ENCODE data around the gene FERMT3. TPM values are rescaled to one million over a fixed set of nuclear protein-coding genes. Genes with fewer than 3 reads are reported as not detected.
A peak's percentile ranks its signal among the peaks of the same experiment; 100 is the strongest.

The FERMT3 gene
- polyA plus RNA-seq, 1 of the 3 experiments (the other 2 are of a cell fraction) = 1.4 TPM

DNA sequence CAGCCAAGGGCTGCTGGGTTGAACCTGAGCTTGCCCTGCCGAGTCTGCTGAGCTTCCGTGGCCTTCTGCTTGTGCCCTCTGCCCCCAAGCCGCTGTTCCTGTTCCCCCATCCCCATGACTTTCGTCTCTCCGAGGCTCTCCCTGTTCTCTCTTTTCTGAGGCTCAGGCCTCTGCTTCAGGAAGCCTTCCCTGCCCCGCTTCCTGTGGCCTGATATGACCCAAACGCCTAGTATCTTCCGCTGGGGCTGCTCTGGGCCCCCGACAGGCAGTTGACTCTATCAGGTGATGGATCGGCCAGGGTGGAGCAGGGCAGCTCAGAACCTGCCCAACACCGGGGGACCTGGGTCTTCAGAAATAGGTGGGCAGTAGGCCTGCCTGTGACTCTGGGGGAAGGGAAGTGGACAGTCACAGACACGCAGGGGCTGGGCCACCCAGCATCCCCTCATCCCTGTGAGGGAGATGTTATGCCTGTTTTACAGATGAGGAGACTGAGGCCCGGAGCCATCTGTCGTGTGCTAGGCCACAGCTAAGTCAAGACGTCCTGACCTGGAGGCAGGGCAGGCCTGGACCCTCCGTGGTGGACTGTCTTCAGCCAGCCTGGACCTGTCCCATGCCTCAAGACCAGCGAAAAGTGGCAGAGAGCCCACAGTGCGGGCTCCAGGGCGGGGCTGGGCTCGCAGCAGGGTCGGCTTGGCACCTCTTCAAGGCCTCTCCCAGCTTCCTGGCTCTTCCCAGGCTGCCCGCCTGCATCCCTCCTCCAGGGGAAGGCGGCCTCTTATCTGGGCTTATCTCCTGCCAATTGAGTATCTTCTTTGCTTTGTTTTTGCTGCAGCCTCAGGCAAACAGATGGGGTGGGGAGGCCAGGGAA lies 61.7 kb downstream of the FERMT3 start:
- CTCF ChIA-PET = interaction anchor here (0.6 to 6.9 kb wide), 11 partner anchors 10 to 376 kb away, joined by 3 to 89 read pairs (median 4); partner anchors contain the start of genes ESRRA, KCNK4, PLCB3 and PRDX5
- H3K9me2 ChIP-seq = no peaks in the 10 kb centered on the region
- WGBS (ENCODE audit: low lambda C conversion rate) = 74% methylated on average over 16 of the region's 23 CpGs
- peak overlapping the region; percentile 63 for H3K9ac ChIP-seq
- H3K4me2 ChIP-seq = peak overlapping the region; percentile 89
- no peaks in the 10 kb centered on the region for H4K20me1 ChIP-seq (ENCODE audit: insufficient read depth)
- H3K27me3 ChIP-seq (ENCODE audit: insufficient read depth) = no peaks in the 10 kb centered on the region
- POLR2A ChIA-PET = interaction anchor here (0.9 to 6.5 kb wide), 8 partner anchors 11 to 64 kb away, joined by 3 to 112 read pairs (median 3); partner anchors contain the start of genes BAD, ESRRA, FKBP2 and NUDT22
- peak overlapping the region in 1 of 2 experiments; percentile 60; a peak in 2 of 4 replicates for H3K4me3 ChIP-seq (ENCODE audit: low read depth in 2 of 2, low read length in 1 of 2)
- peaks cover 19% of the 10 kb centered on the region for H3K79me2 ChIP-seq (ENCODE audit: insufficient read depth)
- H3K27ac ChIP-seq (ENCODE audit: low read depth in 2 of 2, low read length in 1 of 2) = peak overlapping the region; percentile 88 to 97
- H3K4me1 ChIP-seq (ENCODE audit: control insufficient read depth in 1 of 2, insufficient read depth in 2 of 2, low read depth in 1 of 2, low read length in 1 of 2) = peaks cover 12 to 55% of the 10 kb centered on the region in 2 experiments; a peak in 3 of 4 replicates
- peak; percentile 77 for DNase-seq
- TF ChIP-seq TAF1 (IDR thresholded peaks at IDR 0.05; ENCODE audit: borderline replicate concordance, low read depth, low read length) (0 out of 2 replicates have a peak, but pooled peaks have one; percentile 2), FOSL2 (IDR thresholded peaks at IDR 0.05; ENCODE audit: borderline replicate concordance, low read depth) (no peak), GATA2 (CRISPR knock-in tag; IDR thresholded peaks at IDR 0.05) (peak; percentile 90), CHD2 (IDR thresholded peaks at IDR 0.05; ENCODE audit: low read length, partially characterized antibody) (peak; percentile 6), FOXJ3 (CRISPR knock-in tag; IDR thresholded peaks at IDR 0.05) (peak; percentile 81; the same call in 1 of the 2 replicates), REST (IDR thresholded peaks at IDR 0.05; ENCODE audit: low read depth, low read length) (no peak), RXRA (IDR thresholded peaks at IDR 0.05; ENCODE audit: borderline replicate concordance, low read depth) (no peak), EP300 (IDR thresholded peaks at IDR 0.05; ENCODE audit: borderline replicate concordance in 1 of 2, low read depth in 1 of 2, low read length in 1 of 2) (peak in 1 of 2 experiments; percentile 52; a peak in 1 of 4 replicates), ZBTB33 (IDR thresholded peaks at IDR 0.05; ENCODE audit: borderline replicate concordance, low read depth) (no peak), SIN3A (IDR thresholded peaks at IDR 0.05; ENCODE audit: borderline replicate concordance, low read depth, low read length) (no peak), NFIC (IDR thresholded peaks at IDR 0.05; ENCODE audit: borderline replicate concordance) (peak; percentile 55), RAD21 (IDR thresholded peaks at IDR 0.05; ENCODE audit: low read length) (peak; percentile 17; the same call in 1 of the 2 replicates), PBX3 (IDR thresholded peaks at IDR 0.05) (no peak)
- TF ChIP-seq, protein P1, sequence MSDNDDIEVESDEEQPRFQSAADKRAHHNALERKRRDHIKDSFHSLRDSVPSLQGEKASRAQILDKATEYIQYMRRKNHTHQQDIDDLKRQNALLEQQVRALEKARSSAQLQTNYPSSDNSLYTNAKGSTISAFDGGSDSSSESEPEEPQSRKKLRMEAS (IDR thresholded peaks at IDR 0.05; ENCODE audit: low read depth) = no peak
- H3K36me3 ChIP-seq (replicated peaks in 1 of 2; ENCODE audit: control insufficient read depth in 1 of 2, insufficient read depth in 2 of 2, low read length in 1 of 2) = peaks cover 15 to 20% of the 10 kb centered on the region in 2 experiments
- no peak overlapping the region for H2AFZ ChIP-seq (ENCODE audit: low read depth)
- peaks cover 40% of the 10 kb centered on the region for H3F3A ChIP-seq (replicated peaks; ENCODE audit: insufficient read depth)
- H3K9me3 ChIP-seq = no peaks in the 10 kb centered on the region

Data from SK-N-SH (cell line).